Ovary (tissue), 3 donors: ENCODE data around the gene LVRN.

Source experiments
- EP300 ChIP-seq: sonication (generic); formaldehyde crosslinking; IDR thresholded peaks from one replicate; pipeline ENCODE4 v1.6.1; 2017; ENCODE audit warnings: antibody characterized with exemption
- POLR2A ChIP-seq: fragments of 450-650 bp; IDR thresholded peaks from one replicate; pipeline ENCODE4 v1.6.1; 2017; ENCODE audit warnings: antibody characterized with exemption, mild to moderate bottlenecking, moderate library complexity
- TF ChIP-seq, protein P1 (sequence below), 3 donors: fragments of 450-650 bp in 2 of 3; fragments of 200-600 bp in 1 of 3; IDR thresholded peaks; one replicate each; pipeline versions ENCODE4 v1.5.1 to v1.8.0; 2016 to 2022; ENCODE audit warnings: antibody characterized with exemption in 3 of 3, mild to moderate bottlenecking in 1 of 3
- donor health status: DM: no; HTN: no; CAD: no.

DNA sequence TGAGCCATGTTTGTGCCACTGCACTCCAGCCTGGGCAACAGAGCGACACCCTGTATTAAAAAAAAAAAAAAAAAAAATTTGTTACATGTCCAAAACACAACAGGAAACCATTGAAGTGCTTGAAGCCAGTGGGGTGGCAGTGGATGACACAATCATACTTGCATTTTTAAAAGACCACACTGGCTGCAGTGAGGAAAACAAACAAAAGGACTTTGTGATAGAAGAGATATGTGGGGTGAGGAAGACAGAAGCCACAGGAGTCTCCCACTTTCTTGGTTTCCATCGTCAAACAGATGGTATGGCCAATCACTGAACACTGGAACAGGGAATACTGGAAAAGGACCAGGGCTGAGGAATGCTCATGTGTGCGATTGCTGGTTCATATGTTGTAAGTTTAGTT, 101.7 kb downstream of the LVRN start:
- TF ChIP-seq, protein P1, sequence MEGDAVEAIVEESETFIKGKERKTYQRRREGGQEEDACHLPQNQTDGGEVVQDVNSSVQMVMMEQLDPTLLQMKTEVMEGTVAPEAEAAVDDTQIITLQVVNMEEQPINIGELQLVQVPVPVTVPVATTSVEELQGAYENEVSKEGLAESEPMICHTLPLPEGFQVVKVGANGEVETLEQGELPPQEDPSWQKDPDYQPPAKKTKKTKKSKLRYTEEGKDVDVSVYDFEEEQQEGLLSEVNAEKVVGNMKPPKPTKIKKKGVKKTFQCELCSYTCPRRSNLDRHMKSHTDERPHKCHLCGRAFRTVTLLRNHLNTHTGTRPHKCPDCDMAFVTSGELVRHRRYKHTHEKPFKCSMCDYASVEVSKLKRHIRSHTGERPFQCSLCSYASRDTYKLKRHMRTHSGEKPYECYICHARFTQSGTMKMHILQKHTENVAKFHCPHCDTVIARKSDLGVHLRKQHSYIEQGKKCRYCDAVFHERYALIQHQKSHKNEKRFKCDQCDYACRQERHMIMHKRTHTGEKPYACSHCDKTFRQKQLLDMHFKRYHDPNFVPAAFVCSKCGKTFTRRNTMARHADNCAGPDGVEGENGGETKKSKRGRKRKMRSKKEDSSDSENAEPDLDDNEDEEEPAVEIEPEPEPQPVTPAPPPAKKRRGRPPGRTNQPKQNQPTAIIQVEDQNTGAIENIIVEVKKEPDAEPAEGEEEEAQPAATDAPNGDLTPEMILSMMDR (IDR thresholded peaks at IDR 0.05): no peak
- TF ChIP-seq EP300: no peak
- no peak for TF ChIP-seq POLR2A
